Kidney epithelial cell (primary cell): ENCODE data around the gene NAPB. TPM values are rescaled to one million over a fixed set of nuclear protein-coding genes. Genes with fewer than 3 reads are reported as not detected.
A peak's percentile ranks its signal among the peaks of the same experiment; 100 is the strongest.
"Not testable (repeated sequence)": the region's sequence is repeated elsewhere in the genome, so short reads cannot be mapped to it uniquely, and the experiment has no call there.

ENCODE experiments used
- DNase-seq: peaks from one replicate; pipeline ENCODE4 v3.0.0-alpha.2; 2010; ENCODE audit warnings: low read depth
- H3K27me3 ChIP-seq: 2 replicates; pipeline ENCODE4 v1.6.0; 2011; ENCODE audit warnings: low read length; ENCODE audit not compliant: control insufficient read depth, insufficient read depth
- H3K36me3 ChIP-seq: 2 replicates; pipeline ENCODE4 v1.5.1; 2011; ENCODE audit warnings: low read length; ENCODE audit not compliant: control insufficient read depth, insufficient read depth
- H3K4me3 ChIP-seq: 2 replicates; pipeline ENCODE4 v1.5.1; 2011; ENCODE audit warnings: low read depth, mild to moderate bottlenecking, control low read depth, low read length
- total RNA-seq: library from RNA; depleted of rRNA; stranded (reverse); fragments of >200 nt; gene quantifications from 2 replicates; pipeline ENCODE4 v1.2.3, GENCODE V29; 2015
- TF ChIP-seq, protein P1 (sequence below): IDR thresholded peaks from 2 replicates; pipeline ENCODE4 v1.5.1; 2011; ENCODE audit warnings: mild to moderate bottlenecking, moderate library complexity, low read length, control low read depth, inconsistent platforms; ENCODE audit not compliant: insufficient read depth, poor library complexity, severe bottlenecking

The NAPB gene
- 3.0 and 3.4 TPM in 2 replicates for total RNA-seq

- DNase-seq = peak; percentile 61
- Histone ChIP-seq H3K36me3 (no peaks in the 10 kb centered on the region), H3K27me3 (no peaks in the 10 kb centered on the region), H3K4me3 (peak within 1 kb of the TSS; percentile 94)
- TF ChIP-seq, protein P1, sequence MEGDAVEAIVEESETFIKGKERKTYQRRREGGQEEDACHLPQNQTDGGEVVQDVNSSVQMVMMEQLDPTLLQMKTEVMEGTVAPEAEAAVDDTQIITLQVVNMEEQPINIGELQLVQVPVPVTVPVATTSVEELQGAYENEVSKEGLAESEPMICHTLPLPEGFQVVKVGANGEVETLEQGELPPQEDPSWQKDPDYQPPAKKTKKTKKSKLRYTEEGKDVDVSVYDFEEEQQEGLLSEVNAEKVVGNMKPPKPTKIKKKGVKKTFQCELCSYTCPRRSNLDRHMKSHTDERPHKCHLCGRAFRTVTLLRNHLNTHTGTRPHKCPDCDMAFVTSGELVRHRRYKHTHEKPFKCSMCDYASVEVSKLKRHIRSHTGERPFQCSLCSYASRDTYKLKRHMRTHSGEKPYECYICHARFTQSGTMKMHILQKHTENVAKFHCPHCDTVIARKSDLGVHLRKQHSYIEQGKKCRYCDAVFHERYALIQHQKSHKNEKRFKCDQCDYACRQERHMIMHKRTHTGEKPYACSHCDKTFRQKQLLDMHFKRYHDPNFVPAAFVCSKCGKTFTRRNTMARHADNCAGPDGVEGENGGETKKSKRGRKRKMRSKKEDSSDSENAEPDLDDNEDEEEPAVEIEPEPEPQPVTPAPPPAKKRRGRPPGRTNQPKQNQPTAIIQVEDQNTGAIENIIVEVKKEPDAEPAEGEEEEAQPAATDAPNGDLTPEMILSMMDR = peak; percentile 22
These were observed at the start of gene NAPB for GRCh38 chr20:23420943-23421931. Gene NAPB, minus strand, starts transcription at chr20:23421488. Its CDS starts 86 bp downstream, at chr20:23421402.

GRCh38 chr20:23466961-23467360 lies 45.7 kb upstream of the NAPB start:
- H3K36me3 ChIP-seq, H3K27me3 ChIP-seq, DNase-seq, H3K4me3 ChIP-seq: not testable (repeated sequence)

DNA sequence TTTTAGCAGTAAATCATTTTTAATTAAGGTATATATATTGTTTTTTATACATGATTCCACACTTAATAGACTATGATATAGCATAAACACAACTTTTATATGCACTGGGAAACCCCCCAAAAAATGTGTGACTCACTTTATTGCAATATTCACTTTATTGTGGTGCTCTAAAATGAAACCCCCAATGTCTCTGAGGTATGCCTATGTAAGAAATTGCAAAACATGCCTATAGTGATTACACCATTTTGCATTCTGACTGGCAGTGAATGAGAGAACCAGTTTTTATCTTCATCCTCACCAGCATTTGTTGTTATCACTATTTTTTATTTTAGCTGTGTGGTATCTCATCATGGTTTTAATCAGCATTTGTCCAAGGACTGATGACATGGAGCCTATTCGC lies 39.9 kb upstream of the NAPB start:
- no peak overlapping the region for H3K4me3 ChIP-seq
- TF ChIP-seq, protein P1 = no peak

GRCh38 chr20:23459461-23460150 lies 38.3 kb upstream of the NAPB start:
- H3K27me3 ChIP-seq = no peaks in the 10 kb centered on the region
- H3K4me3 ChIP-seq = no peak overlapping the region
- no peak for DNase-seq
- TF ChIP-seq, protein P1 = no peak
- H3K36me3 ChIP-seq = no peaks in the 10 kb centered on the region

More for the DNA sequence above, 39.9 kb upstream of the NAPB start:
- H3K36me3 ChIP-seq = no peaks in the 10 kb centered on the region
- H3K27me3 ChIP-seq = no peaks in the 10 kb centered on the region
- no peak for DNase-seq

DNA sequence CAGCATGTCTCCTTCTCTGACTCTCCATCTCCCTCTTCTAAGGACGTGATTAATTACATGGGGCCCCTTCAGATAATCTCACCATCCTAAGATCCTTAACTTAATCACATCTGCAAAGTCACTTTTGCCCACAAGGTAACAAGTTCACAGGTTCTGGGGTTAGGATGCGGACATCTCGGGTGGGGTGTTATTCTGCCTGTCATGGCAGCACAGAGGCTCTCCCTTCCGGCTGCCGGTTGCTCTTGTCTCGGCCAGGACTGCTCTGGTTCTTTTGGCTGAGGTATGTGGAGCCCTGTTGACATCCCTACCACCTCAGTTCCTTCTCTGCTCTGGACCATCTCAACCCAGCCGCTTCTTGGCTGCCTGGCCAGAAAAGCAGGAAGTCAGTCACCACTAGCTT lies 35.6 kb upstream of the NAPB start:
- no peak for DNase-seq
- Histone ChIP-seq H3K36me3 (no peaks in the 10 kb centered on the region), H3K27me3 (no peaks in the 10 kb centered on the region), H3K4me3 (no peak overlapping the region)
- TF ChIP-seq, protein P1 = no peak

DNA sequence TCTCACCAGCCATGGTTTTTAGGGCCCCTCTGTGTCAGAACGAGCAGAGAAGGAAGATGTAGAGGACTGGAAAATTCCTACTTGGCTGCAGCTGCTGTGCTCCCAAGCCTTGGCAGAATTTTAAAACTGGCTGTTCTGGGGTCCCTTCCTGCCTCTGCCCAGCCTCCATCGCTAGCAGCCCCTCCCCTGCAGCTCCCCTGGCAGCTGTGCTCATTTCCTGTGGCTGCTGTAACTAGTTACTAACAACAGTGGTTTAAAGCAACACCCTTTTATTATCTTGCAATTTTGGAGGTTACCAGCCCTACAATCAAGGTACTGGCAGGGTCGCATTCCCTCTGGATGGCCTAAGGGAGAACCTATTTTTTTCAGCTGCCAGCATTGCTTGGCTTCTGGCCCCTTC lies 35.1 kb upstream of the NAPB start:
- DNase-seq = no peak
- Histone ChIP-seq H3K27me3 (no peaks in the 10 kb centered on the region), H3K4me3 (no peak overlapping the region), H3K36me3 (no peaks in the 10 kb centered on the region)
- TF ChIP-seq, protein P1 = no peak
